Measurements from ENCODE around the gene TUFM.

DNA sequence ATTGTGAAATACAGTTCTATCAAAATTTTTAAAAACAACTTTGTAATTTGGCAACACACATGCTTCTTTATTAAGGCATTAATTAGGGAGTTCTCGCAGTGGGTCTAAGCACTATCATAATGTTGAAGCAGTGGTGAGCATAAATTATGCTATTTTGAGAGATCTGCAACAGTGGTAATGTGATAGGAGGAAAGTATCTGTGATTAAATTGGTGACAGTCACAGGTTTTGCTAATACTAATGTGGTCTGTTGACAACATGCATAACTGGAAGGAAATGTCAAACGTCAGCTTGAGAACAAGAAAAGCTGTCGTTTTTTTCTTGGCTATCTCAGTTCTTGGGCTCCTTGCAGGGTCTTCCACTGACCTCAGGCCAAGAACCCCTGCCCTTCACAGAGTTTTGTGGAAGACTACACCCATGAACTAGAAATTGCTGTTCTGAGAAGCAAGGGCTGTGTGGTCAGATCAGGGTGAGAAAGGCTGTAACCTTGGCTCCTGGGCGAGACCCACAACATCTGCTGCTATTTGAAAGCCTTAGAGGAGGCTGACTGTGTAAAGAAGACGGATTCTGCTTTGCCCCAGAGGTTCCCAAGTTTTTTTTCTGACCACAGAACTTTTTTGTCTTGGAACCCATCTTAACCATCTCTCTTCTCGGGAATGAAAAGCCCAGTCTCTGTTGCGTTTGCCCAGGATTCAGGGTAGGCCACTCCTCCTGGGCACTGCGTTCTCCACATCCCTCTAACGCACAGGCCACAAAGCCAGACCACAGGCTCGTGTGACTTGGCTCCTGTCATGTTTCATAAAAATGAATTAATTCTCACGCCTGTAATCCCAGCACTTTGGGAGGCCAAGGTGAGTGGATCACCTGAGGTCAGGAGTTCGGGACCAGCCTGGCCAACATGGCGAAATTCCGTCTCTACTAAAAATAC is 46.1 kb upstream of the TUFM start:
- TF ChIP-seq TAF1 (IDR thresholded peaks at IDR 0.05; ENCODE audit: borderline replicate concordance, low read depth, low read length) (no peak), POLR2A (IDR thresholded peaks at IDR 0.05; ENCODE audit: low read depth, low read length) (no peak), POLR2AphosphoS5 (IDR thresholded peaks at IDR 0.05; ENCODE audit: low read depth, low read length) (no peak)

Measured in GM12892 (cell line).